Stimulated activated naive CD4-positive, alpha-beta T cell treated with Interleukin-2 at 50 U/mL for 16 hours (primary cell): ENCODE data around the gene CCL5.
"Not testable (repeated sequence)": the region's sequence is repeated elsewhere in the genome, so short reads cannot be mapped to it uniquely, and the experiment has no call there.

Experiments
- DNase-seq: peaks from one replicate; lab custom pipeline; 2025; lab: John Stamatoyannopoulos, UW

Gene CCL5

GRCh38 chr17:35898283-35899070 lies 18.3 kb upstream of the CCL5 start:
- peak; percentile 55 for DNase-seq

GRCh38 chr17:35897772-35898171 lies 17.6 kb upstream of the CCL5 start:
- DNase-seq, result not testable (repeated sequence)

GRCh38 chr17:35895636-35896587 lies 15.8 kb upstream of the CCL5 start:
- peak; percentile 38 for DNase-seq

- no peak for DNase-seq
Observed at GRCh38 chr17:35894206-35894605, 14.0 kb upstream of the CCL5 start.

- no peak for DNase-seq
Observed at GRCh38 chr17:35893751-35894150, 13.6 kb upstream of the CCL5 start.

- peak; percentile 54 for DNase-seq
Observed at GRCh38 chr17:35892091-35893035, 12.2 kb upstream of the CCL5 start.

- no peak for DNase-seq
Observed at GRCh38 chr17:35891269-35891668, 11.1 kb upstream of the CCL5 start.

GRCh38 chr17:35890774-35891155 lies 10.6 kb upstream of the CCL5 start:
- no peak for DNase-seq

GRCh38 chr17:35889818-35890773 lies 9.9 kb upstream of the CCL5 start:
- DNase-seq, result no peak

- DNase-seq, result peak; percentile 27
Observed at GRCh38 chr17:35889241-35889640, 9.1 kb upstream of the CCL5 start.

- DNase-seq, result no peak
Observed at GRCh38 chr17:35878361-35878760, 1.8 kb downstream of the CCL5 start.

GRCh38 chr17:35877345-35878029 lies 2.7 kb downstream of the CCL5 start:
- DNase-seq, result no peak

GRCh38 chr17:35876534-35876933 lies 3.6 kb downstream of the CCL5 start:
- DNase-seq, result no peak

GRCh38 chr17:35875800-35876139 lies 4.4 kb downstream of the CCL5 start:
- no peak for DNase-seq

GRCh38 chr17:35875072-35875799 lies 4.9 kb downstream of the CCL5 start:
- DNase-seq, result no peak

GRCh38 chr17:35872196-35872980 lies 7.8 kb downstream of the CCL5 start:
- no peak for DNase-seq

GRCh38 chr17:35870906-35871819 lies 9.0 kb downstream of the CCL5 start:
- DNase-seq, result no peak

- no peak for DNase-seq
Observed at GRCh38 chr17:35868737-35869136, 11.4 kb downstream of the CCL5 start, which contains the start of gene HEATR9. HEATR9 (minus strand) TSS chr17:35868891; CDS start chr17:35868742, 149 bp downstream.
